ENCODE measurements around the gene FSTL5. TPM values are rescaled to one million over a fixed set of nuclear protein-coding genes. Genes with fewer than 3 reads are reported as not detected.

The FSTL5 gene
- total and polyA plus RNA-seq, 2 experiments from 2014 or later = 0.29 to 0.57 TPM

GRCh38 chr4:162170509-162170908, 6.7 kb upstream of the FSTL5 start:
- 60% methylated on average over 3 of the region's 3 CpGs for WGBS (ENCODE audit: low lambda C conversion rate, missing lambda C conversion rate)
- no peaks in the 10 kb centered on the region for H3K36me3 ChIP-seq (replicated peaks; ENCODE audit: insufficient read depth, low read depth)
- TF ChIP-seq EZH2phosphoT487 (IDR thresholded peaks at IDR 0.05; ENCODE audit: low read depth, severe bottlenecking, unreplicated experiment) (no peak), EZH2 (IDR thresholded peaks at IDR 0.05; ENCODE audit: borderline replicate concordance) (no peak), CTCF (IDR thresholded peaks at IDR 0.05; ENCODE audit: poor library complexity) (no peak)

GRCh38 chr4:162164906-162165510, 1.2 kb upstream of the FSTL5 start:
- no peaks in the 10 kb centered on the region for H3K9me2 ChIP-seq (replicated peaks; ENCODE audit: insufficient read depth)
- H3K9me3 ChIP-seq (ENCODE audit: low read depth) = no peaks in the 10 kb centered on the region
- H3K36me3 ChIP-seq (replicated peaks; ENCODE audit: insufficient read depth, low read depth) = no peaks in the 10 kb centered on the region
- DNase-seq (ENCODE audit: low spot score) = no peak
- H3K4me1 ChIP-seq (ENCODE audit: insufficient read depth) = peaks cover 4% of the 10 kb centered on the region
- peak overlapping the region; percentile 85 for H3K4me2 ChIP-seq
- no peak overlapping the region for H3K27ac ChIP-seq
- no peaks in the 10 kb centered on the region for H3K79me2 ChIP-seq
- no peak overlapping the region for H2AFZ ChIP-seq
- H3K4me3 ChIP-seq = peak overlapping the region; percentile 56
- TF ChIP-seq EZH2 (IDR thresholded peaks at IDR 0.05; ENCODE audit: borderline replicate concordance) (no peak), CTCF (IDR thresholded peaks at IDR 0.05; ENCODE audit: poor library complexity) (no peak), EZH2phosphoT487 (IDR thresholded peaks at IDR 0.05; ENCODE audit: low read depth, severe bottlenecking, unreplicated experiment) (no peak)
- H4K20me1 ChIP-seq (ENCODE audit: insufficient read depth, poor library complexity, severe bottlenecking) = no peaks in the 10 kb centered on the region
- H3K27me3 ChIP-seq = peaks cover 5% of the 10 kb centered on the region

More at GRCh38 chr4:162170509-162170908, 6.7 kb upstream of the FSTL5 start:
- Histone ChIP-seq H3K27me3 (peaks cover 5% of the 10 kb centered on the region), H3K9me2 (replicated peaks; ENCODE audit: insufficient read depth) (no peaks in the 10 kb centered on the region), H4K20me1 (ENCODE audit: insufficient read depth, poor library complexity, severe bottlenecking) (no peaks in the 10 kb centered on the region), H3K4me3 (no peak overlapping the region), H2AFZ (no peak overlapping the region), H3K27ac (no peak overlapping the region), H3K4me1 (ENCODE audit: insufficient read depth) (no peaks in the 10 kb centered on the region), H3K79me2 (no peaks in the 10 kb centered on the region), H3K4me2 (no peak overlapping the region), H3K9me3 (ENCODE audit: low read depth) (no peaks in the 10 kb centered on the region)
- no peak for DNase-seq (ENCODE audit: low spot score)

- H3K9me3 ChIP-seq (ENCODE audit: low read depth) = no peaks in the 10 kb centered on the region
- no peaks in the 10 kb centered on the region for H3K79me2 ChIP-seq
- no peaks in the 10 kb centered on the region for H3K9me2 ChIP-seq (replicated peaks; ENCODE audit: insufficient read depth)
- no peak overlapping the region for H2AFZ ChIP-seq
- no peak for TF ChIP-seq EZH2 (IDR thresholded peaks at IDR 0.05; ENCODE audit: borderline replicate concordance)
- TF ChIP-seq EZH2phosphoT487 (IDR thresholded peaks at IDR 0.05; ENCODE audit: low read depth, severe bottlenecking, unreplicated experiment) = no peak
- no peak for TF ChIP-seq CTCF (IDR thresholded peaks at IDR 0.05; ENCODE audit: poor library complexity)
- 56% methylated on average over 2 of the region's 2 CpGs for WGBS (ENCODE audit: low lambda C conversion rate, missing lambda C conversion rate)
- H4K20me1 ChIP-seq (ENCODE audit: insufficient read depth, poor library complexity, severe bottlenecking) = no peaks in the 10 kb centered on the region
- H3K36me3 ChIP-seq (replicated peaks; ENCODE audit: insufficient read depth, low read depth) = no peaks in the 10 kb centered on the region
- no peak overlapping the region for H3K4me2 ChIP-seq
- H3K27me3 ChIP-seq = peaks cover 5% of the 10 kb centered on the region
- H3K4me3 ChIP-seq = no peak overlapping the region
- H3K27ac ChIP-seq = no peak overlapping the region
- H3K4me1 ChIP-seq (ENCODE audit: insufficient read depth) = peaks cover 4% of the 10 kb centered on the region
- no peak for DNase-seq (ENCODE audit: low spot score)
Observed at GRCh38 chr4:162162672-162163071, 1.1 kb downstream of the FSTL5 start.

All from hepatocyte (in vitro differentiated cells).